Uterus (tissue), 4 donors: Measurements from ENCODE around the gene CDH15. TPM values are rescaled to one million over a fixed set of nuclear protein-coding genes. Genes with fewer than 3 reads are reported as not detected.

Source experiments
- DNase-seq, 2 donors: peaks; one replicate each; pipeline ENCODE4 v3.0.0-alpha.2; 2019 to 2020
- H3K27ac ChIP-seq, 2 donors: fragments of 200-600 bp; sonication (generic); 1 replicate in 1 of 2; 2 replicates in 1 of 2; pipeline ENCODE4 v1.5.1; 2016 to 2018
- H3K27me3 ChIP-seq, 2 donors: fragments of 200-600 bp; sonication (generic); one replicate each; pipeline ENCODE4 v1.5.1; 2018 to 2019; ENCODE audit warnings: control low read depth in 1 of 2
- H3K36me3 ChIP-seq, 2 donors: fragments of 200-600 bp; sonication (generic); one replicate each; pipeline ENCODE4 v1.5.1; 2019; ENCODE audit warnings: control low read depth in 1 of 2
- H3K4me1 ChIP-seq, 2 donors: fragments of 200-600 bp; sonication (generic); one replicate each; pipeline ENCODE4 v1.5.1; 2018 to 2019; ENCODE audit warnings: control low read depth in 1 of 2
- H3K4me3 ChIP-seq, 2 donors: fragments of 200-600 bp; sonication (generic); 1 replicate in 1 of 2; 2 replicates in 1 of 2; pipeline ENCODE4 v1.5.1; 2018 to 2019; ENCODE audit warnings: mild to moderate bottlenecking in 1 of 2
- H3K9me3 ChIP-seq, 2 donors: fragments of 200-600 bp; sonication (generic); one replicate each; pipeline ENCODE4 v1.5.1; 2019; ENCODE audit warnings: control low read depth in 1 of 2
- POLR2A ChIP-seq, 2 donors: fragments of 450-650 bp; IDR thresholded peaks; one replicate each; pipeline ENCODE4 v1.6.1; 2016; ENCODE audit warnings: antibody characterized with exemption in 2 of 2, mild to moderate bottlenecking in 1 of 2, moderate library complexity in 1 of 2
- intact Hi-C: fragments of 100-400 bp; cut with DNase I; formaldehyde crosslinking; loops from one replicate; pipeline ENCODE4 v1.15.1; 2023; ENCODE audit warnings: low total_unique reads
- total RNA-seq, 4 donors: library from RNA; depleted of rRNA in 3 of 4; stranded (reverse); fragments of >200 nt in 3 of 4; gene quantifications; one replicate each; pipeline versions ENCODE4 v1.1.0 to v1.2.4, GENCODE V29; 2014 to 2023
- TF ChIP-seq, protein P1 (sequence below), 4 experiments: fragments of 200-600 bp in 2 of 4; fragments of 450-650 bp in 2 of 4; sonication (generic) in 2 of 4; IDR thresholded peaks; one replicate each; pipeline ENCODE4 v1.5.1; 2016 to 2019; ENCODE audit warnings: antibody characterized with exemption in 4 of 4, mild to moderate bottlenecking in 2 of 4, moderate library complexity in 1 of 4
- donor health status: DM: yes; HTN: yes; CAD: no.

The CDH15 gene
- total RNA-seq, 4 donors from 2014 or later = 0.21 TPM; not detected in 3

DNA sequence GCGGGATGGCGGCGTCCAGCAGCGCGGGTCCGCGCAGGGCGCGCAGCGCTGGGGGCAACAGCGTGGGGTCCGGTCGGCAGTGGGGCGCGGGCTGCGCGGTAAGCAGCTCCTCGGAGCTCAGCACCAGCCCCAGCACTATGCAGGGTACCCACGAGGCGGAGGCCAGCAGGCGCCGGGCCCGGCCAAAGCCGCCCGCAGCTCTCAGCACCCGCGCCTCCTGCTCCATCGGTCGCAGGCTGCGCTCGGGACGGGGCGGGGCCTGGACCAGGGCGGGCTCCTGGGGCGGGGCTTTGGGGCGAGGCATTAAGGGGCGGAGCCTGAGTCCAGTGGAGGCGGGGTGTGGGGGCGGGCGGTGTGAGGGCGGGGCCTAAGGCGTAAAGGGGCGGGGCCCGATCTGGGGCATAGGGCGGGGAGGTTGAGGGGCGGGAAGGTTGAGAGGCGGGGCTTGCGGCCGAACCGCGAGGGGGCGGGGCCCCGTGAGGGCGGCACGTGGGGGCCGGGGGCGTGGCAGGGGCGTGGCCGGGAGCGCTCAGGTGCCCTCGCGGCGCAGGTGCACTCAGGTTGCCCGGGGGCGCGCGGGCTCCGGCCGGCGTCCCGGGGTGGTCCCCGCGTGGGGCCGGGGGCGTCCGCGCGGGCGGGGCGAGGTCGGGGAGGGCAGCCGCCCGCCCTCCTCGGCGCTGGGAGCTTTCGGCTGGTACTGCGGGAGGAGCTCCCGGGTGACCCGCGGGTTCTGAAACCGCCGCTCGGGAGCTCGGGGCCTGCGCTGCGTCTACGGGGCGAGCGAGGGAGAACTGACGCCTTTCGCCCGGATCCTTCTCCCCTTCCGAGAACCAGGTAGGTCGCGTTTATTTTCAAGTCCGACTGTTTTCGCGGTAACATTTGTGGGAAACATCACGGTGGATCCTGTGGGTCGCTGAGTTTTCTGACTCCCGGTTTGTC lies 30.2 kb downstream of the CDH15 start:
- TF ChIP-seq, protein P1, sequence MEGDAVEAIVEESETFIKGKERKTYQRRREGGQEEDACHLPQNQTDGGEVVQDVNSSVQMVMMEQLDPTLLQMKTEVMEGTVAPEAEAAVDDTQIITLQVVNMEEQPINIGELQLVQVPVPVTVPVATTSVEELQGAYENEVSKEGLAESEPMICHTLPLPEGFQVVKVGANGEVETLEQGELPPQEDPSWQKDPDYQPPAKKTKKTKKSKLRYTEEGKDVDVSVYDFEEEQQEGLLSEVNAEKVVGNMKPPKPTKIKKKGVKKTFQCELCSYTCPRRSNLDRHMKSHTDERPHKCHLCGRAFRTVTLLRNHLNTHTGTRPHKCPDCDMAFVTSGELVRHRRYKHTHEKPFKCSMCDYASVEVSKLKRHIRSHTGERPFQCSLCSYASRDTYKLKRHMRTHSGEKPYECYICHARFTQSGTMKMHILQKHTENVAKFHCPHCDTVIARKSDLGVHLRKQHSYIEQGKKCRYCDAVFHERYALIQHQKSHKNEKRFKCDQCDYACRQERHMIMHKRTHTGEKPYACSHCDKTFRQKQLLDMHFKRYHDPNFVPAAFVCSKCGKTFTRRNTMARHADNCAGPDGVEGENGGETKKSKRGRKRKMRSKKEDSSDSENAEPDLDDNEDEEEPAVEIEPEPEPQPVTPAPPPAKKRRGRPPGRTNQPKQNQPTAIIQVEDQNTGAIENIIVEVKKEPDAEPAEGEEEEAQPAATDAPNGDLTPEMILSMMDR (IDR thresholded peaks at IDR 0.05) = no peak
- TF ChIP-seq POLR2A (IDR thresholded peaks at IDR 0.05) = no peak
- H3K4me1 ChIP-seq = peaks cover 0 to 16% of the 10 kb centered on the region in 2 donors
- intact Hi-C loops = no loop called here
- H3K4me3 ChIP-seq = peak overlapping the region in 1 of 2 donors; percentile 23
- DNase-seq = peak; percentile 34 to 47
- H3K36me3 ChIP-seq = no peaks in the 10 kb centered on the region
- H3K9me3 ChIP-seq = no peaks in the 10 kb centered on the region
- H3K27me3 ChIP-seq = peaks cover 13 to 46% of the 10 kb centered on the region in 2 donors
- no peak overlapping the region for H3K27ac ChIP-seq

DNA sequence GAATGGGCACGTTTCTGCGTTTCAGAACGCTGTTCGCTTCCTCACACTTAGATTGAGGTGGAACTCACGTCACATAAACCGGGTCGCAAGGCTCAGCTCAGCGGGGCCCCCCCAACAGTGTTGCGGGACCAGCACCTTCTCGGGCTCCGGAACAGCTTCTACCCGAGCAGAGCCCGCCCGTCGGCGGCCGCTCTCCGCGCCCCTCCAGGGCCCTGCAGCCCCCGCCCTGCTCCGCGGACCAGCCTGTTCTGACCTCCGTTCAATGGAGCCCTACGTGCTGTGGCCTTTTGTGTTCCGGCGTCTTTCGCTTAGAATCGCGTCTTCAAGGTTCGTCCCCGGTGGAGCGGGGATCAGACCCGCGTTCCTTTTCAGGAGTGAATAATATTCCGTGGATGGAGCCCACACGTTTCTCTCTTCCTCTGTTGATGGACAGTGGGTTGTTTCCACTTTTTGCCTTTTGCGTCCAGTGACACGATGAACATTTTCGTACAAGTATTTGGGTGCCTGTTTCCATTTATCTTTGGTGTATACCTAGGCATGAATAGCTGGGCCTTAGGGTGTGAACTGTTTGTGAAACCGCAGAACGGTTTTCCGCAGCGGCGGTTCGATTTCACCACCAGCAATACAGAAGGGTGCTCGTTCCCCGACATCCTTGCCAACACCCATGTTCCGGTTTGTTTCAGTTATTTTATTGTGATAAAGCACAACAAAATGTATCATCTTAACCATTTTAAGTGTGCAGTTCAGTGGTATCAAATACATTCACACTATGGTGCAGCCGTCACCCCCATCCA lies 31.1 kb downstream of the CDH15 start:
- intact Hi-C loops = no loop called here
- H3K9me3 ChIP-seq = no peaks in the 10 kb centered on the region
- H3K4me3 ChIP-seq = no peak overlapping the region
- H3K4me1 ChIP-seq = peaks cover 0 to 16% of the 10 kb centered on the region in 2 donors
- TF ChIP-seq, protein P1 (IDR thresholded peaks at IDR 0.05) = no peak
- no peak for TF ChIP-seq POLR2A (IDR thresholded peaks at IDR 0.05)
- H3K27me3 ChIP-seq = peaks cover 13 to 46% of the 10 kb centered on the region in 2 donors
- DNase-seq = no peak
- no peaks in the 10 kb centered on the region for H3K36me3 ChIP-seq
- no peak overlapping the region for H3K27ac ChIP-seq

DNA sequence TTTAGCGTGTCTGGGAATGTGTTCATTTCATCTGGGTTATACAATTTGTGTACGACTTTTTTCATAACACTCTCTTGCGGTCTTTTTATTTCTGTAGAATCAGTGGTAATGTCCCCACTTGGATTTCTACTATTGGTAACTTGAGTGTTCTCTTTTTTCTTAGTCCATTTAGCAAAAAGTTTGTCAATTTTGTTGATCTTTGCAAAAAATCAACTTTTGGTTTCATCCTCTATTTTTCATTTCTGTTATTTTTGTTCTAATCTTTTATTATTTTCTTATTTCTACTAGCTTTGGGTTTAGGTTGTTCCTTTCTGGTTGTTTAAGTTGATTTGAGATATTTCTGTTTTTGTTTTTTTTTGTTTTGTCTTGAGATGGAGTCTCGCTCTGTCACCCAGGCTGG lies 36.4 kb downstream of the CDH15 start:
- Histone ChIP-seq H3K27ac (no peak overlapping the region), H3K4me3 (no peak overlapping the region), H3K4me1 (no peaks in the 10 kb centered on the region), H3K27me3 (peaks cover 4 to 19% of the 10 kb centered on the region in 2 donors), H3K36me3 (no peaks in the 10 kb centered on the region), H3K9me3 (no peaks in the 10 kb centered on the region)
- intact Hi-C loops = no loop called here
- no peak for TF ChIP-seq POLR2A (IDR thresholded peaks at IDR 0.05)
- TF ChIP-seq, protein P1 (IDR thresholded peaks at IDR 0.05) = no peak
- DNase-seq = no peak

DNA sequence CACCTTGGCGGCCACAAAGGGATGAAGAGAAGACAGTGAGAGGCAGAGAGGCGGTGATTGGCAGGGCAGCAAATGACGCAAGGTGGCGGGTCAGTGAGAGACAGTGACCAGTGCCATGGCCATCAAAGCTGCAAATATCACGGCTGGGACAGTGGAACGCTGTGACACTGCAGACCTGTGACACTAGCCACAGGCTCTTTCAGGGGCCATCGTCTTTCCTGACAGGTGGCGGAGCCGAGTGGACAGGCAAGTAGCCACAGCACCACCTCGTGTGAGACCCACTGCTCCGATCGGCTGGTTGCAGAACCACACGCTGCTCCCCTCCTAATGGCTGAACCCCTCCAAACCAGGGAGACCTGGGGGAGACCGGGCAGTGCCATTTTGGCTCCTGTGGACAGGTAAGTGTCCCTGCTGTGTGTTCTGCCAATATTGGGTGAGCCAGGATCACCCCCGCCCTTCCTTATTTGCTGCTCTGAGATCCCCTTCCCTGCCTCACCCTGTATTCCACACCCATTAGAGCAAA lies 38.0 kb downstream of the CDH15 start:
- DNase-seq = no peak
- TF ChIP-seq POLR2A (IDR thresholded peaks at IDR 0.05) = no peak
- TF ChIP-seq, protein P1 (IDR thresholded peaks at IDR 0.05) = no peak
- Histone ChIP-seq H3K27me3 (peaks cover 0 to 3% of the 10 kb centered on the region in 2 donors), H3K4me3 (no peak overlapping the region), H3K4me1 (no peaks in the 10 kb centered on the region), H3K9me3 (no peaks in the 10 kb centered on the region), H3K36me3 (no peaks in the 10 kb centered on the region), H3K27ac (no peak overlapping the region)
- intact Hi-C loops = no loop called here
